ENCODE results near the gene TRMT11.

DNA sequence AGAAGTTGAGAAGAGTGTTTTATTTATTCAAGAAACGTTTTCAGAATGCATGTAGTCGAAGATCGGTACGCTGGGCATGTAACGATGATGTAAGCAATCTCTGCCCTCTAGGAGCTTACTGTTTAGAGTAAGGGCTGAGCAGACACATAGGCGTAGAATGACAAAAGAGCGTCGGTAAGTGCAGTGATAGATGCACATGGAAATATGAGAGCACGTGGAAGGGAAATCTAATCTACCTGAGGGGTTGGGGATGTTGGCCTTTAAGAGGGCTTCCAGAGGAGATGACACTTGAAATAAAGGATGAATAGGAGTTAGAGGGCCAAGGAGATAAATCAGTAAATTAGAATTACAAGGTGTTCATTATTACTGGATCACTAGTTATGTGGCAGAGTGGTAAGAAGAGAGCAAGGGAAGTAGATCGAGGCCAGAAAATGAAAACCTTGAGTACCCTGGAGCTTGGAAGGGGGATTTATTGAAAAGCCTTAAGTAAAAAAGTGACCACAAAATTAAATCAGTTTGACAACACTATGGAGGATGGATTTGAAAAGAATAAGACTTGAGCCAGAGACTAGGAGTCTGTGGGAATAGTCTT, 782 bp downstream of the TRMT11 start:
- TF ChIP-seq CTCF (IDR thresholded peaks at IDR 0.05) (no peak), POLR2A (IDR thresholded peaks at IDR 0.05) (no peak)
